Astrocyte (in vitro differentiated cells and primary cell): ENCODE results near the gene ABLIM2. TPM values are rescaled to one million over a fixed set of nuclear protein-coding genes. Genes with fewer than 3 reads are reported as not detected.

Experiments
- DNase-seq: peaks from one replicate; pipeline ENCODE4 v3.0.0-alpha.2; 2010; ENCODE audit warnings: low read depth
- FAIRE-seq: peaks from 2 replicates; lab custom pipeline; 2011; peaks lifted over from hg19 to GRCh38; lab: Jason Lieb, UNC
- H2AFZ ChIP-seq: 2 replicates; pipeline ENCODE4 v1.6.0; 2012; ENCODE audit warnings: low read depth, low read length, inconsistent platforms
- H3K27ac ChIP-seq: 2 replicates; pipeline ENCODE4 v1.5.1; 2011; ENCODE audit warnings: low read depth, low read length, inconsistent platforms
- H3K27me3 ChIP-seq: 2 replicates; pipeline ENCODE4 v1.6.0; 2011; ENCODE audit warnings: low read length, inconsistent platforms; ENCODE audit not compliant: insufficient read depth
- H3K36me3 ChIP-seq: 2 replicates; pipeline ENCODE4 v1.5.1; 2011; ENCODE audit warnings: low read length, inconsistent platforms; ENCODE audit not compliant: insufficient read depth
- H3K4me1 ChIP-seq: 2 replicates; pipeline ENCODE4 v1.5.1; 2011; ENCODE audit warnings: low read length, inconsistent platforms; ENCODE audit not compliant: insufficient read depth
- H3K4me2 ChIP-seq: 2 replicates; pipeline ENCODE4 v1.6.0; 2012; ENCODE audit warnings: low read length, inconsistent platforms
- H3K4me3 ChIP-seq: 2 replicates; pipeline ENCODE4 v1.5.1; 2011; ENCODE audit warnings: low read depth, mild to moderate bottlenecking, low read length, inconsistent platforms; ENCODE audit not compliant: insufficient read depth
- H3K79me2 ChIP-seq: 2 replicates; pipeline ENCODE4 v1.6.0; 2012; ENCODE audit warnings: mild to moderate bottlenecking, low read length, inconsistent platforms; ENCODE audit not compliant: insufficient read depth
- H3K9ac ChIP-seq: 2 replicates; pipeline ENCODE4 v1.6.0; 2012; ENCODE audit warnings: mild to moderate bottlenecking, low read length, inconsistent platforms
- H3K9me3 ChIP-seq: 2 replicates; pipeline ENCODE4 v1.5.1; 2012; ENCODE audit warnings: low read depth, mild to moderate bottlenecking, low read length, inconsistent platforms; ENCODE audit not compliant: insufficient read depth
- H4K20me1 ChIP-seq: 2 replicates; pipeline ENCODE4 v1.6.0; 2012; ENCODE audit warnings: low read length, inconsistent platforms; ENCODE audit not compliant: insufficient read depth
- H3K27ac Mint-ChIP-seq: one replicate; pipeline ENCODE4 v1.8.0; 2021; ENCODE audit warnings: mild to moderate bottlenecking, mixed read lengths; ENCODE audit not compliant: unreplicated experiment
- H3K27me3 Mint-ChIP-seq: one replicate; pipeline ENCODE4 v1.8.0; 2021; ENCODE audit warnings: low read depth, mixed read lengths; ENCODE audit not compliant: unreplicated experiment
- H3K36me3 Mint-ChIP-seq: one replicate; pipeline ENCODE4 v1.8.0; 2021; ENCODE audit warnings: low read depth, mixed read lengths; ENCODE audit not compliant: unreplicated experiment
- H3K4me1 Mint-ChIP-seq: one replicate; pipeline ENCODE4 v1.8.0; 2021; ENCODE audit warnings: low read depth, mixed read lengths; ENCODE audit not compliant: unreplicated experiment
- H3K4me3 Mint-ChIP-seq: one replicate; pipeline ENCODE4 v1.8.0; 2021; ENCODE audit warnings: mild to moderate bottlenecking, moderate library complexity, mixed read lengths; ENCODE audit not compliant: unreplicated experiment
- H3K9me3 Mint-ChIP-seq: one replicate; pipeline ENCODE4 v1.8.0; 2021; ENCODE audit warnings: mild to moderate bottlenecking, mixed read lengths; ENCODE audit not compliant: unreplicated experiment
- CTCF ChIP-seq: IDR thresholded peaks from 2 replicates; pipeline ENCODE4 v1.5.1; 2011; ENCODE audit warnings: low read depth, mild to moderate bottlenecking, inconsistent platforms, low read length, moderate library complexity; ENCODE audit not compliant: insufficient read depth
- EZH2 ChIP-seq: IDR thresholded peaks from 2 replicates; pipeline ENCODE4 v1.6.1; 2012; ENCODE audit warnings: mild to moderate bottlenecking, low read length, inconsistent platforms; ENCODE audit not compliant: insufficient read depth
- total RNA-seq: library from RNA; stranded (reverse); gene quantifications from 2 replicates; pipeline ENCODE4 v1.2.1, GENCODE V29; 2021

ABLIM2 gene
- total RNA-seq, 1 donor from 2014 or later, result 0.50 TPM

GRCh38 chr4:8022767-8023695 is 135.6 kb downstream of the ABLIM2 start:
- Histone ChIP-seq H3K4me3 (no peak overlapping the region), H3K27me3 (peaks cover 42% of the 10 kb centered on the region), H3K36me3 (no peaks in the 10 kb centered on the region), H4K20me1 (no peaks in the 10 kb centered on the region), H2AFZ (no peak overlapping the region), H3K4me2 (no peak overlapping the region), H3K4me1 (no peaks in the 10 kb centered on the region), H3K27ac (no peak overlapping the region), H3K9me3 (no peaks in the 10 kb centered on the region), H3K79me2 (no peaks in the 10 kb centered on the region), H3K9ac (no peak overlapping the region)
- FAIRE-seq (no peak), DNase-seq (no peak)
- no peaks in the 10 kb centered on the region for H3K36me3 Mint-ChIP-seq
- H3K9me3 Mint-ChIP-seq, result no peaks in the 10 kb centered on the region
- H3K27me3 Mint-ChIP-seq, result peaks cover 74% of the 10 kb centered on the region
- H3K4me1 Mint-ChIP-seq, result no peaks in the 10 kb centered on the region
- H3K4me3 Mint-ChIP-seq, result no peak overlapping the region
- TF ChIP-seq EZH2 (peak; percentile 27), CTCF (no peak)
- no peak overlapping the region for H3K27ac Mint-ChIP-seq

GRCh38 chr4:8021796-8022195 is 136.8 kb downstream of the ABLIM2 start:
- TF ChIP-seq CTCF (no peak), EZH2 (no peak)
- no peak overlapping the region for H3K9ac ChIP-seq
- no peaks in the 10 kb centered on the region for H3K9me3 ChIP-seq
- H3K4me3 Mint-ChIP-seq, result no peak overlapping the region
- no peaks in the 10 kb centered on the region for H4K20me1 ChIP-seq
- H3K27ac ChIP-seq, result no peak overlapping the region
- no peaks in the 10 kb centered on the region for H3K36me3 ChIP-seq
- no peak overlapping the region for H3K4me2 ChIP-seq
- FAIRE-seq (no peak), DNase-seq (no peak)
- no peak overlapping the region for H3K27ac Mint-ChIP-seq
- H3K27me3 ChIP-seq, result peaks cover 43% of the 10 kb centered on the region
- H3K27me3 Mint-ChIP-seq, result peaks cover 70% of the 10 kb centered on the region
- no peaks in the 10 kb centered on the region for H3K79me2 ChIP-seq
- no peaks in the 10 kb centered on the region for H3K36me3 Mint-ChIP-seq
- no peak overlapping the region for H2AFZ ChIP-seq
- H3K4me1 ChIP-seq, result no peaks in the 10 kb centered on the region
- no peaks in the 10 kb centered on the region for H3K9me3 Mint-ChIP-seq
- H3K4me1 Mint-ChIP-seq, result no peaks in the 10 kb centered on the region
- H3K4me3 ChIP-seq, result no peak overlapping the region
